Umbilical cord (tissue), 2 donors: ENCODE measurements around the gene ROS1. TPM values are rescaled to one million over a fixed set of nuclear protein-coding genes. Genes with fewer than 3 reads are reported as not detected.
"Not testable (repeated sequence)": the region's sequence is repeated elsewhere in the genome, so short reads cannot be mapped to it uniquely, and the experiment has no call there.

ENCODE experiments used
- DNase-seq: peaks from one replicate; pipeline ENCODE4 v3.0.0-alpha.2; 2015; ENCODE audit warnings: low spot score
- total RNA-seq: library from RNA; depleted of rRNA; stranded (reverse); fragments of >200 nt; gene quantifications from one replicate; pipeline ENCODE4 v1.2.3, GENCODE V29; 2014; ENCODE audit warnings: low replicate concordance; ENCODE audit not compliant: insufficient read depth

The ROS1 gene
- 12.0 TPM for total RNA-seq

DNA sequence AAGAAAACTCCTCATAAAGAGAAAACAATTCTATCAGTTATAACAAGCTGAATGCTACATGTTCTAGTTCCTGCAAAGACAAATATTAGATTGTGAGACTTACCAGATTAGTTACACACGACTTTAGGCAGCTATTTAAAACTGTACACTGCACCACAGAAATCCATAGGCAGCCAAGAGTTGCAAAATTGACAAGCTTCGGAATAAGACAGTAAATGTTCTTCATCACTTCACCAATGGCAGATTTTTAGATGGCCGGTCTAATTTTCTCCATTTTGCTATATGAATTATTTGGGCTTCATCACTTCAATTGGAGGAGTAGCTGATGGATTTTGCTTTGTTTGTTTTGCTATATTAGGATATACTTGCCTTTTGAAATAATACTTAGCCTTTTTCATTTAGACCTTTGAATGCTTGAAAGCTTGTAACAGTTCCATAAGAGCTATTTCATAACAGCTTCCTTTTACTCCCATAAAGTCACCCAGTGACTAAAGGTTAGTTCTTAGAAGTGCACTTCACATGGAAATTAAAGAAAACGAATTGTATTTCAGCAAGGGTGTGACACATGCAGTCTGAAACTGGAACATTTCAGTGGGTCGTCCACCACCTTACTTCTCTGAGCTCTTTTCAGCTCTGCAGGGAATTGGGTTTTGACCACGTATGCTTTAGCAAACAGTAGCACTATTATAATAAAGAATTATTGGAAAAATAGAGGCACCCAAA lies at the start of gene ROS1:
TSS of gene ROS1 (minus strand) at position 512 of the 723 bp plus-strand sequence. CDS start at position 226, 286 bp downstream.
- no peak for DNase-seq

DNA sequence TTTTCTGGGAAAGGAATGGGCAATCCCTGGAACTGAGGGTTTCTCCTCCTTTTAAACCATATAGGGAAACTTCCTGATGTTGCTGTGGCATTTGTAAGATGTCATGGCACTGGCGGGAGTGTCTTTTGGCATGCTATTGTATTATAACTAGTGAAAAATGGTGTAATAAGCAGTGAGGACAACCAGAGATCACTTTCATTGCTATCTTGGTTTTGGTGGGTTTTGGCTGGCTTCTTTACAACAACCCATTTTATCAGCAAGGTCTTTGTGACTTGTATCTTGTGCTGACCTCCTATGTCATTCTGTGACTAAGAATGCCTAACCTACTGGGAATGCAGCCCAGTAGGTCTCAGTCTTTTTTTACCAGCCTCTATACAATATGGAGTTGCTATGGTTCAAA lies 47.7 kb upstream of the ROS1 start:
- no peak for DNase-seq

DNA sequence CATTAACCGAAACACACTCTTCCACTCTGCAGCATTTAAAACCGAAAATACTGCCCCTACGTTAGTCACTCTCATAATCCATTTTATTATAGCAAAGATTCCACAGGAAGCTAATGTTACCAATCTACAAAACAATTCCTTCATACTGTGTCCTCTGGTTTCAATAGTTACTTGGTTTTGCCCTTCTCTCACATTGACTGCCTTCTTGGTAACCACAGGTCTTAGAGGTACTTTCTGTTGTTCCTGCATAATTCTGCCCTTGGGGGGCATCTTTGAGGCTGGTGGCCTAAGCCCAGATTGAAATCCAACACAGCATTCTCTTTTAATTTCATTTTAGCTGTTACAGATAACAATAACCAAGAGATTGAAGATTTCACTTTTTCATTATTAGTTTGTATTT lies 46.9 kb upstream of the ROS1 start:
- no peak for DNase-seq

DNA sequence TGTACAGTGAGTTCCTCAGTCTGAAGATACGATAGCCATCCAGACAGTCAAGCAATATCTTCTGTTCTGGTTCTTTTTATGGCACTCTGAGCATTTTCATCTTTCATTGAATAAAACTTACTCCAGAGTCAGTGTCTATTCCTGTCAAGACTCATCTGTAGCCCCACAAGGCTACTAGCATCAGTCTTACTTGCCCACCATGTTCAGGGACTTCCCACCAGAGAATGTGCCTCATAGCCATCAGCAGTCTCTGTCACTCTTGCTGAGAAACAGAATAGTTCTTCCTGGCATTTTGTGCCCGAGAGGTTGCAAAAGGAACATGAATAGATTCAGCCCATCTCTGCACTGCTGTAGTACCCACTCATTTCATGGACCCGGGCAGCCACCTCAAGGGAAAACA lies 44.0 kb upstream of the ROS1 start:
- no peak for DNase-seq

DNA sequence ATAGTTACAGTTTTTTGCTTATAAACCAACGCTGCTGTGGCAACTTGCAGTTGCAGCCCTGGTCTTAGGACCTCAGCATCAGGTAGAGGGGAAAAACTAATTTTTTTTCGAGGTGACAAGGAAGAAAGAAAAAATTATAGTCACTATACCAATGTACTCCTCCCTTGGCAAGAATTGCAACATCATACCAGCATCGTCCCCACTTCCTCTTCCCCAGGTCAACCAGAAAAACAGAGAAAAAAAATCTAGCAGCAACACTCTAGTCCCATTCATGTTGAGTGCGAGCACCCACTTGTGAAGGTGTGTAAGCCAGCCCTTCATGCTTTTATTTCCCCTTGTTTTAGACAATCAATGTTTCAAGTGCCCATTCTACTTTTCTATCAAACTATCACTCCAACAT lies 43.6 kb upstream of the ROS1 start:
- no peak for DNase-seq

DNA sequence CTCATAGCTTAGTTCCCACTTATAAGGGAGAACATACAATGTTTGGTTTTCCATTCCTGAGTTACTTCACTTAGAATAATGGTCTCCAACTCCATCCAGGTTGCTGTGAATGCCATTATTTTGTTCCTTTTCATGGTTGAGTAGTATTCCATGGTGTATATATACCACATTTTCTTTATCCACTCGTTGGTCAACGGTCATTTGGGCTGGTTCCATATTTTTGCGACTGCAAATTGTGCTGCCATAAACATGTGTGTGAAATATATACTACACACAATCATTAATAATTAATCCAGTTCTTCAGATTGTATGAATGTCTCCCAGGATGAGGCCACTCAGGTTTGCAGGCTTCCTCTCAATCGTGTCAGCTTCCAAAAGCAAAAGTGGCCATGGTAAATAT lies 42.8 kb upstream of the ROS1 start:
- not testable (repeated sequence) for DNase-seq

DNA sequence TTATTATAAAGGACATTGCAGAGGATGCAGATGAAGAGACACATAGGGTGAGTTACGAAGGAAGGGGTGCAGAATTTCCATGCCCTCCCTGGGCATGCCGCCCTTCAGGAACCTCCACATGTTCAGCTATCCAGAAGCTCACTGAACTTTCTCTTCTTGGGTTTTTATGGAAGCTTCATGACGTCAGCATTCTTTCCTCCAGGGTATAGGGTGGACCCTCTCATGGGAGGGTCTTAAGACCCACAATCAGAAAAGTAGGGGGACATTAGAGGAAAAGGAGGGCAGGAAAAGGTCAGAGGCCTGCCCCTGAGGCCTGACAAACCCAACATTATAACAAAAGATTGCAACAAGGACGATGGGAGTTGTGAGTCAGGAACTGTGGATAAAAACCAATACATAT lies 42.1 kb upstream of the ROS1 start:
- no peak for DNase-seq

DNA sequence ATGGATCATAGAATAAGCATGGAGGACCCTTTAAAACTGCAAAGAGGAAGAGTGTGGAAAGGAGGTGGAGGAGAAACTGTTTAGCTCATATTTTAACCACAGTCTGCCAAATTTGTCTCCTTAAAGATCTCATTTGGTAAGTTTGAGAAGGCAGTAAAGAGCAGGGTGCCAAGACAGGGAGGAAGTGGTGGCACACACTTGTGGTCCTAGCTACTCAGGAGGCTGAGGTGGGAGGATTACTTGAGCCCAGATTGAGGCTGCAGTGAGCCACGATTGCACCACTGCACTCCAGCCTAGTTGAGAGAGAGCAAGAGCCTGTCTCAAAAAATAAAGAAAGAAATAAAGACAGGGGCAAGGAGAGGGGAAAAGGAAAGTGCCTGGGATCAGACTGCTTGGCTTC lies 39.9 kb upstream of the ROS1 start:
- no peak for DNase-seq

DNA sequence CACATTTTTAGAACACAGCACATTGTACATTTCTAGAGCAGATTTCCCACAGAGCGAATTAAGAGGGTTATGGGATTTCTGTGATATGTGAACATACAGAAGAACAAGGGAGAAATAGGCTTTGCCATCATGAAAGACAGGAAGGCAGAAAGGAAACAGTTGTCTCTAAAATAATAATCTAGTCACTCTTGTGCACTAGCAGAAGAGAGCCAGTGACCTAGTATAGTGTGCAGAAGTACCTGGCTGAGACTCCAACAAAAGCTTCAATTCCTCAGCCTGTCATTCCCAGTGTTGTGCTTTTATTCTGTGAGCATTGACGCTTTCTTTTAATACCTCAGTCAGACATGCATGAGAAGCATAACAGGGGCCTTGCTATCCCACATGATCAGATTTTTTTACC lies 39.0 kb upstream of the ROS1 start:
- DNase-seq: no peak

DNA sequence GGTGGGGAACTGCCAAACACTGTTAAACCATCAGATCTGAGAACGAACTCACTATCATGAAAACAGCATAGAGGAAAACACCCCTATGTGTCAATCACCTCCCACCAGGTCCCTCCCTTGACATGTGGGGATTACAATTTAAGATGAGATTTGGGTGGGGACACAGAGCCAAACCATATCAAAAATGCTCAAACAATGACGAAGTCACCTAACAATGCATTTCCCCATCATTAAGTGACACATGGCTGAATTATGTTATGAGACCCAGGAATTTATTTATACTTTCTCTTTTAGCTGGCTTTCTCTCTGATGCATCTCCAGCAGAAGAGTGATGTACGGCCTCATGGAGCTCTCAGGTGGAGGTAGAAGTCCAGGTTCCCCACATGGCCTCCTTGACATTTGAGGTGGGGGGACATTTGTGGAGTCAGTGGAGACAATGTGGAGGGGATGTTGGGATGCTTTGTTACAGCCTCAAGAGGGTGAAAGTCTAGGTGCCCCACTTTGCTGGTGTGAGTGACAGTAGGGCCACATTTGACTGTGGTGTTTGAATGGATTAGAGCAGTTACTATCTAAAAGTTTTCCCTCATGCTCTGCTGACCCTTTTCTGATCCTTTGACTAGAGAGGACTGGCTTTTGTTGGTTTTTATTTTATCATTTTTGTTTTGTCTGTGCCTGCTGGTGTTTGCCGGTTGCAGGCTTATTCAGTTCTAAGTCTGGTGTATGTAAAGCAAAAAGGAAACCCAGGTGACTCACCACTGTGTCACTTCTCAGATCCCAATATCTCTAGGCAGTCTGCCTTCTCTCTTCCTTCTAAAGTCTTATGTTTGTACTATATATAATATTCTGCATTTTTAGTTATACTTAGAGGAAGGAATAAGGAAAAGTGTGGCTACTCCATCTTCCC lies 38.3 kb upstream of the ROS1 start:
- peak; percentile 61 for DNase-seq

DNA sequence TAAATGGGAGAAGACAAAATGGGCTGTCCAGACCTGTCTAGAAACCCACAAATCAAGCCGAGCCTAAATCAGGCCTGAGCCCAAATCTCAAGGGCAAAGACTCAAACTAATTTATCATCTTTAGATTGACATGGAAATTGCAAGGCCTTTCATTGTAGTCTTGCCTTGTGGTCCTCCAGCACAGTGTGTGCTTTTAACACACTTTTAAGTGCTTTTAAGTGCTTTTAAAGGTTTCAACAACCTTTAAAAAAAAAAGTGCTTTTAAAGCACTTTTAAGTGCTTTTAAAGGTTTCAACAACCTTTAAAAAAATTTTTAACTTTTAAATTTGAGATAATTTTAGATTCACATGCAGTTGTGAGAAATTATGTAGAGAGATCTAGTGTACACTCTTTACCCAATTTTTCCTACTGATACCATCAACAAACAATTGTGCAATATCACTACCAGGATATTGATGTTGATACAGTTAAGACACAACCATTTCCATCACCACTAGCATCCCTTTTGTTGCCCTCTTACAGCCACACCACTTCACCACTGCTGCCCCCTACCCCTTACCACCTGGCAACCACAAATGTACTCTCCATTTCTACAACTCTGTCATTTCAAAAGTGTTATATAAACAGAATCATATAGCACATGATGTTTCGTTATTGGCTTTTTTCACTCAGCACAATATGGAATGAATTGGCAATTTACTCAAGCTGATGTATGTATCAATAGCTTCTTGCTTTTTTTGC lies 33.6 kb upstream of the ROS1 start:
- no peak for DNase-seq

DNA sequence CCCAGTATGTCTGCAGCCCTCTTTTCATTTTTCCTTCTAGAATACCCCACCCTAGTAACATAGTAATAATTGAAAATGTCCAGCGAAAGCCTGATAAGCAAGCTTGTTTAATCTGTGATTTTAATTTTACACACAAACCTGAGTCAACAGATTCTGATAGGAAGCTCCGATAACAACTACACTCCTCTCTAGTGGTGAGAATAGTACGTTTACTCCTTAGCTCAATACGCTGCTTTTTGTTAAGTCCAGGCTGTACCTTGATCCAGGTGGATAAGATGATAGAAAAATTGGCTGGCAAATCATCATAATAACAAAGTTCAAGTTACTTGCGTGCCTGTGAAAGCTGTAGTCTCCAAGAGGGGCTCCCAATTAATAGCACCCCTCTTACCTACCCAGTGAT lies 31.3 kb upstream of the ROS1 start:
- DNase-seq: no peak

DNA sequence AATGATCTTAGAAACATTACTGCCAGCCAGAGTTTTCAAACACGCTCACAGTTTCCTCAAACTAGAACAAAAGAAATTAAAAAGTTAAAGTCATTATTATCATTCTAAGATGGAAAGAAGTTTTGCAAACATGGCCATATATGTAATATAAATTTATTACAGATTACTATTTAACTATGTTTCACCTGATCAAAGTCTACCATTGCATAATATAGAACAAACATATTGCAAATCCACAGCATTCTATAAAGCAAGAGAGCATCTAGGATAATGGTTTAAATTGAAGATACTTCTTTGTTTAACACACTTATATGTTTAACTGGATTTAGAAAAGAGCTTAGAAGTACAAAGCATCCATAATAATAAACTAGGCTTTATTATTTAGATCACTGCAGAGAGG lies 30.5 kb upstream of the ROS1 start:
- DNase-seq: no peak

DNA sequence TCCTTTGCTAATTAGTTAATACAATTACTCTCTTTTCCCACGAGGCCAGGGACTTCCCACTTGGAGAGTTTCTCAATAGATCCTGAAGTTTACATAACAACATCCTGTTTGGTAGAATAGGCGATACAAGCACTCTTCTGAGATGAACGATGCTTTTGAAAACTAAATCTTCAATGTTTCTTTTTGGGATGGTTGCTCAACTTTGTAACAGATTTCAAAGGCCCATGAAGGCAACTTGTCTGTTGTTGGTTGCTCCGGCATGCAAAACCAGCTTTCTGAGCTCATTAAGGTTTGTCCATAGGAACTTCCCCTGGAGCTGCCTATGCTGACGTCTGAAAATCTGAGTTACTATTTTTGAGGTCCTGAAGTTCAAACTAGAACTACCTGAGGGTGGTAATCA lies 25.9 kb upstream of the ROS1 start:
- no peak for DNase-seq

DNA sequence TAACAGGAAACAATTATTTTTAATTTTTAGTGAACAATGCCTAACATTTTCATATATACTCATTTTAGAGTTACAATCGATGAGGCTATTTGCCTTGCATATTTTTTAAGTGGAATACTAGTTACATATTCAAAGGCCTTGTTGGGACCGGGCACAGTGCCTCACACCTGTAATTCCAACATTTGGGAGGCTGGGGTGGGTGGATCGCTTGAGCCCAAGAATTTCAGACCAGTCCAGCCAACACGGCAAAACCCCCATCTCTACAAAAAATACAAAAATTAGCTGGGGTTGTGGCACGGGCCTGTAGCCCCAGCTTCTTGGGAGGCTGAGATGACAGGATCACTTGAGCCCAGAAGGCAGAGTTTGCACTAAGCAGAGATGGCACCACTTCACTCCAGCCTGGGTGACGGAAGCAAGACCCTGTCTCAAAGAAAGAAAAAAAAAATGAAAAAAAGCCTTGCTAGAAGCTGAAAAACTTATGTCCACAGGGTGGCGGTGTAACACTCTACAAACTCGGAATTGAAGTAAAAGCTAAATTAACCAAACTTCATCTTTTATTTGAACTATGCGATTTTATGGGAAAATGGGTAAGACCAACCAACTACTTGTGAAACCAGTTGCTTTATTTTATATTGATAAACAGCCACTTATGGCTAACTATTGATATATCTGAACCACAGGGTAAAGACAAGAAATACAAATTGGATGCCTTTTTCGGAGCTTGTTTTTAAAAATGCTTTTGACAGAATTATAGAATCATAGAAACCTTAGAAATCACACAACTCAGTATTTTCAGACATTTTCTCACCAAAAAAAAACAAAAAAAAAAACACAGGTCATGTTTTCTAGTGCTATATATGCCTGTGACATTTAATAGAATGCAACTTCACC lies 24.1 kb upstream of the ROS1 start:
- DNase-seq: peak; percentile 82

DNA sequence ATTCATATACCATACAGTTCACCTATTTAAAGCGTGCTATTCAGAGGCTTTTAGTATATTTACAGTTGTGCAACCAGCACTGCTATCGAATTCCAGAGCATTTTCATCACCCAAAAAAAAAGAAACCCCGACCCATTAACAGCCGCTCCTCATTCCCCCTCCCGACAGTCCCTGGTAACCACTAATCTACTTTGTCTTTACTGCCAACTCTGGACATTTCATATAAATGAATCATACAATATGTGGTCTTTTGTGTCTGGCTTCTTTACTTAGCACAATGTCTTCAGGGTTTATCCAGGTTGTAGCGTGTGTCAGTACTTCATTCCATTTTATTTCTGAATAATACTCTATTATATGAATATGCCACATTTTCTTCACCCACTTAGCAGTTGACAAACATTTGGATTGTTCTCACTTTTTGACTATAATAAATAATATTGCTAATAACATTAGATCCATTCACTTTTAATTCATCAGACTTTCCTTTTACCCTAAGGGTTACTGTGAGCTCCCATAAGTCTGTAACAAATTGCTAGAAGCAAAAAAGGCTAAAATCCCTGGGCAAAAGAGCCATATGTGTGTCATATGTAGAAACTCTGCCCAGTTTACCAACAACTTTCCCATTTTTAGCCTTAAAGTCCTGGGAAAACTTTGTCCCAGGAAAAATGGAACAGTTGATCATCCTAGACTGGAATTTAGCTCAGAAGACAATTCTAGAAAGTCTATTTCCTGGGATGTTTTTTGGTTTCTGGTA lies 23.2 kb upstream of the ROS1 start:
- peak; percentile 87 for DNase-seq

DNA sequence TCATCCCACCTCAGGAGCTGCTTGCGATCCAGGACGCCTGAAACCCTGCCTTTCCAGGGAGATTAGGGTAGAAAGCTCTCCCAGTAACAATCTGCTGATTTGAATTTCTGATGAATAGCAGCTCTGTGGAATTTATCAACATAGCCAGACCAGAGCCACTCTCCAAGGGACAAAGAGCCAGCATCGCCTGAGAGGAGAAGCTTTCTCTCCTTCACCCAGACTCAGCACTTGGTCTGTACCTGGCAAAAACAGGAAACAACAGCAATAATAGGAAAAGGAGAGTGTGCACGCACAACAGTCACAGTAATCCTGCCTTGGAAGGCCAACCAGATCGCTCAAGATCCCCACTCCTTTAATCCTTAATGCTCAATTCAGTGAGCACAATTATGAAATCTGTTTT lies 22.3 kb upstream of the ROS1 start:
- DNase-seq: peak; percentile 31

DNA sequence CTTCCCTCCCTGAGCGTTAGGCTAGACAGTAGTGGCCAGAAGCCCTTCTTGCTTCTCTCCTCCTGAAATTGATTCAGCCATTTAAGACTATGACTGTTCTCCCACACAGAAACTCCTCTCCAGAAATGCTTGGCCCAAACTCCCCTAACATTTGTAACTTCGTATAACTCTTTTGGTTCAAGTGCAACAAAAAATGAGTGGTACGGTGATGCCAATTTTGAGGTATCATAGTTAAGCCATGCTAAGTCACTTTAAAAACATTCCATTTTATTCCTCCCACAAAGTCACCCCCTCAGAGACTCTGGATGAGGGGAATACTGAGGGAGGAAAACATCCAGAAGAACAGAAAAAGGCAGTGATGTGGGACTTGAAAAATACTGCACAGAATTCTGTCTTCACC lies 21.1 kb upstream of the ROS1 start:
- no peak for DNase-seq

DNA sequence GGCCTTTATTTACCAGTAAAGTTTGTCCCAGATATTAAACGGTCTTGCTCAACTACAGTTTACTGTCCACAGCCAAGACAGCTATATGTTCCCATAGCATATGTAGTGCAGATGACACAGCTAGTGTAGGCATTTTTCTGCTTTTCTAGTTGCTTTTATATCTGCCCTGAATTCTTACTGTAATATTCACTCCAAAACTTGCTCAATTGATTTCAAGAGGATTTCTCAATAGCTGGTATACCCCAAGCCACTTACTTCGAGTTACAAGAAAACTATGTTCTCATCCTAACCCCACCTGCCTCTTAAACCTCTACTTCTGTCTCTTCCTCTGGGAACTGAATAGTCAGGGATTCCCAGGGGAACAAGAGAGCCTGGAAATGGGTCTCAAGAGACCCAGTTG lies 18.9 kb upstream of the ROS1 start:
- no peak for DNase-seq

DNA sequence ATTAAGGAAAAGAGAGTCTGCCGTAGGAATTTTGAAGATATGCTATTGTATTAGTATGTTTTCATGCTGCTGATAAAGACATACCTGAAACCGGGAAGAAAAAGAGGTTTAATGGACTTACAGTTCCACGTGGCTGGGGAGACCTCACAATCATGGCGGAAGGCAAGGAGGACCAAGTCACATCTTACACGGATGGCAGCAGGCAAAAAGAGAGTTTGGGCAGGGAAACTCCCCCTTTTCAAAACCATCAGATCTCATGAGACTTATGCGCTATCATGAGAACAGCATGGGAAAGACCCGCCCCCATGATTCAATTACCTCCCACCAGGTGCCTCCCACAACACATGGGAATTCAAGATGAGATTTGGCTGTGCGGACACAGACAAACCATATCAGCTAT lies 16.6 kb upstream of the ROS1 start:
- not testable (repeated sequence) for DNase-seq
